ENCODE measurements around the gene OR51D1. TPM values are rescaled to one million over a fixed set of nuclear protein-coding genes. Genes with fewer than 3 reads are reported as not detected.

Gene OR51D1
- total RNA-seq, 2 donors from 2014 or later: not detected

DNA sequence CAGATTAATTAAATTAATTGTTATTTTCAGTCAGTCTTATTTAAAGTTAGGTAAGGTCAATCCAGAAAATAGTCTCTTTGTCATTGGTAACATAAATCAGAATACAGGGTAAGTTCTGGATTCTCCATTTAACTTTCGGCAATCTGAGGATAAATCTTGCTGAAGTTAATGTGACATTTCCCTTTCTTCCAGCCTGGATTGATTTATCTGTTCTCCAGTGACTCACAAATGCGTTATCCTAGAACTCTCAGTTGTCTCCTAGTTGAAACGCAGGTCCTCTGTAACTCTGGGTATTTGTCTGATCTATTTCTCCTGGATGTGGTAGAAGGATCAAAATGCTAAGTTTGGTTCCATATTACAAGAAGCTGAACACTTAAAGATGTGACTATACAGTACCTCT, 27.5 kb downstream of the OR51D1 start:
- DNase-seq: no peak
- intact Hi-C loops (cut with DNase I): no loop called here
- TF ChIP-seq, protein P1, sequence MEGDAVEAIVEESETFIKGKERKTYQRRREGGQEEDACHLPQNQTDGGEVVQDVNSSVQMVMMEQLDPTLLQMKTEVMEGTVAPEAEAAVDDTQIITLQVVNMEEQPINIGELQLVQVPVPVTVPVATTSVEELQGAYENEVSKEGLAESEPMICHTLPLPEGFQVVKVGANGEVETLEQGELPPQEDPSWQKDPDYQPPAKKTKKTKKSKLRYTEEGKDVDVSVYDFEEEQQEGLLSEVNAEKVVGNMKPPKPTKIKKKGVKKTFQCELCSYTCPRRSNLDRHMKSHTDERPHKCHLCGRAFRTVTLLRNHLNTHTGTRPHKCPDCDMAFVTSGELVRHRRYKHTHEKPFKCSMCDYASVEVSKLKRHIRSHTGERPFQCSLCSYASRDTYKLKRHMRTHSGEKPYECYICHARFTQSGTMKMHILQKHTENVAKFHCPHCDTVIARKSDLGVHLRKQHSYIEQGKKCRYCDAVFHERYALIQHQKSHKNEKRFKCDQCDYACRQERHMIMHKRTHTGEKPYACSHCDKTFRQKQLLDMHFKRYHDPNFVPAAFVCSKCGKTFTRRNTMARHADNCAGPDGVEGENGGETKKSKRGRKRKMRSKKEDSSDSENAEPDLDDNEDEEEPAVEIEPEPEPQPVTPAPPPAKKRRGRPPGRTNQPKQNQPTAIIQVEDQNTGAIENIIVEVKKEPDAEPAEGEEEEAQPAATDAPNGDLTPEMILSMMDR (IDR thresholded peaks at IDR 0.05): no peak
- no peak for TF ChIP-seq POLR2A (IDR thresholded peaks at IDR 0.05)

DNA sequence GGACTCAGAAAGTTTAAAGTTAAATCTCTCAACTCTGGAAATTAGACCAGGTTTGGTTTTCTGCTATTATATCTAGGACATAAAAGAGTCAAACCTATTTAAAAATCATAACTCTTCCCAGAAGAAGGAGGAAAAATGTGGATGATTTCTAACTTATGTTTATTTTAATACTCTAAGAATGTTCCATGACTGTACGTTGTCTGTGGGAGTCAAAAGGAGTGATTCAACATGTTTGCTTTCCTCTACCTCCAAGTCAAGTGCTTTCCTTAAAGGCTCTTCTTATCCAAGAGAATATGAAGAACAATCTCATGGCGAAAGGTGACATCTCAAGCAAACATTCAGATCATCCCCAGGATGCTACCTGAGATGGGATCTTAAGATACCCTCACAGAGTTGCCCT, 28.1 kb downstream of the OR51D1 start:
- Histone ChIP-seq H3K4me3 (no peak overlapping the region), H3K9me3 (no peaks in the 10 kb centered on the region), H3K4me1 (no peaks in the 10 kb centered on the region), H3K36me3 (replicated peaks in 1 of 2; ENCODE audit: insufficient read depth in 1 of 2, low read depth in 2 of 2) (no peaks in the 10 kb centered on the region), H3K27ac (no peak overlapping the region), H3K27me3 (no peaks in the 10 kb centered on the region)
- ATAC-seq (no peak), DNase-seq (no peak)
- WGBS, 2 donors: 59 to 68% methylated on average over 2 of the region's 2 CpGs
- TF ChIP-seq, protein P1 (IDR thresholded peaks at IDR 0.05): no peak
- no peak for TF ChIP-seq POLR2A (IDR thresholded peaks at IDR 0.05)
- intact Hi-C loops (cut with DNase I): no loop called here

More for the DNA sequence above, 27.5 kb downstream of the OR51D1 start:
- H3K4me1 ChIP-seq: no peaks in the 10 kb centered on the region
- no peak overlapping the region for H3K27ac ChIP-seq
- no peak for ATAC-seq
- no peaks in the 10 kb centered on the region for H3K36me3 ChIP-seq (replicated peaks in 1 of 2; ENCODE audit: insufficient read depth in 1 of 2, low read depth in 2 of 2)
- 70 to 71% methylated on average over 3 of the region's 3 CpGs for WGBS, 2 donors
- no peaks in the 10 kb centered on the region for H3K9me3 ChIP-seq
- H3K4me3 ChIP-seq: no peak overlapping the region
- no peaks in the 10 kb centered on the region for H3K27me3 ChIP-seq

DNA sequence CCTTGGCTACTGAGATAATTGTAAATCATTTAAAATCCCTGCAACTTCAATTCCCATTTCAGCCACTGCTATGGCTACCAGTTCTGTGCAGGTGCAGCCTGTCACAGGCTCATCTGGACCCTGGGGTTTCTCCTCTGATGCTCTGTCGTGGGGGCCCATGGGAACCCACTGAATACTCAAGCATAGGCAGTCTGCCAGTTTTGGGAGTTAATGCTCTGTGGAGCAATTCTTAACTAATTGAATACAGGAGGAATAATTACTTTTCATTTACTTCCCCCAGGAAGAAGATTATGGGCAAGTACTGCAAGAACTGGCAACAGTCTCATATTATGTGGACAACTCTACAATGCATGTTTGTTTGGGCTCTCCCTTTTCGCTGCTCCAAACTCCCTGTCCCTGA, 34.5 kb downstream of the OR51D1 start:
- H3K27ac ChIP-seq: no peak overlapping the region
- no peak for DNase-seq
- 69 to 75% methylated on average over 2 of the region's 2 CpGs for WGBS, 2 donors
- H3K27me3 ChIP-seq: no peaks in the 10 kb centered on the region
- H3K4me1 ChIP-seq: no peaks in the 10 kb centered on the region
- no peak overlapping the region for H3K4me3 ChIP-seq
- no peaks in the 10 kb centered on the region for H3K36me3 ChIP-seq (replicated peaks in 1 of 2; ENCODE audit: insufficient read depth in 1 of 2, low read depth in 2 of 2)
- intact Hi-C loops (cut with DNase I): no loop called here
- TF ChIP-seq POLR2A (IDR thresholded peaks at IDR 0.05): no peak
- TF ChIP-seq, protein P1 (IDR thresholded peaks at IDR 0.05): no peak
- no peak for ATAC-seq
- no peaks in the 10 kb centered on the region for H3K9me3 ChIP-seq

DNA sequence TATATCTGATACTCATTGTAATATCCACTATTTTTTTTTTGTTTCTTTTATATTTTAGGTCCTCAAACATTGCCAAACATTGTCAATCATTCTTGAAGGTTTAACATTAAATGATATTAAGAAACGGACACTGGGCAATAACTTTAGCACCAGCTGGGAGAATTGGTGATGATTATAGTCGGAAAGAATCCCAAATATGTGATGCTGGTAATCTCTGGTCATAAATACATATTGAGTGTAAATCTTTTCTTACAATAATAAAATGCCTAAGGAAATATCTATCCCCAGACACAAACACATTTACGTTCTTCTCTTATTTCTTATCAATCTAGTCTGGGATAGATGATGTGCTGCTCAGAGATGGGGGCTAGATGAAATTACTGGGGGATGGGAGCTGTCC, 35.2 kb downstream of the OR51D1 start:
- Histone ChIP-seq H3K27me3 (no peaks in the 10 kb centered on the region), H3K4me1 (no peaks in the 10 kb centered on the region), H3K36me3 (replicated peaks in 1 of 2; ENCODE audit: insufficient read depth in 1 of 2, low read depth in 2 of 2) (no peaks in the 10 kb centered on the region), H3K9me3 (no peaks in the 10 kb centered on the region), H3K4me3 (no peak overlapping the region), H3K27ac (no peak overlapping the region)
- TF ChIP-seq, protein P1 (IDR thresholded peaks at IDR 0.05): no peak
- no peak for TF ChIP-seq POLR2A (IDR thresholded peaks at IDR 0.05)
- ATAC-seq: no peak
- 39 to 61% methylated on average over 3 of the region's 3 CpGs for WGBS, 2 donors
- DNase-seq: no peak
- intact Hi-C loops (cut with DNase I): no loop called here

DNA sequence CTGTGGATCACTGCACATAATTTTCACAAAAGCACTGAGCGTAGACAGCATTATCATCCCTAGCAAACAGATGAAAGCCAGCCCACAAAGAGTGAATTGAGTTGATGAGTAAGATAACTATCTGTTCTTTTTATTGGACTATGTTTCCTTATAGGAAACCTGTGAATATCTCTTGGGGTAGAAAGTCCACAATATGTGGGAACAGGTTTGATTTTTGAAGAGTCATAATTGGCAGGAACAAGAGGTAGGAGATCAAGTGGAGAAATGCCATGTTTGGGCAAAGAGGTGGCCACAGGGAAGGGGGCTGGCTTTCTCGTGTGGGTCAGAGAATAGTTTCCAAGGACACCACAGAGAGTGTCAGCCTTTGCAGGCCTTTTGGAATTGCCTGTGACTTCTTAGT, 36.5 kb downstream of the OR51D1 start:
- no peak overlapping the region for H3K4me3 ChIP-seq
- no peak for TF ChIP-seq POLR2A (IDR thresholded peaks at IDR 0.05)
- TF ChIP-seq, protein P1 (IDR thresholded peaks at IDR 0.05): no peak
- no peak for DNase-seq
- 45 to 46% methylated on average over 2 of the region's 2 CpGs for WGBS, 2 donors
- H3K27me3 ChIP-seq: no peaks in the 10 kb centered on the region
- H3K27ac ChIP-seq: no peak overlapping the region
- H3K4me1 ChIP-seq: no peaks in the 10 kb centered on the region
- H3K9me3 ChIP-seq: no peaks in the 10 kb centered on the region
- intact Hi-C loops (cut with DNase I): no loop called here
- no peak for ATAC-seq
- no peaks in the 10 kb centered on the region for H3K36me3 ChIP-seq (replicated peaks in 1 of 2; ENCODE audit: insufficient read depth in 1 of 2, low read depth in 2 of 2)

All from body of pancreas (tissue), 4 donors.